Heart left ventricle (tissue), 16 donors: Measurements from ENCODE around the gene SP3. TPM values are rescaled to one million over a fixed set of nuclear protein-coding genes. Genes with fewer than 3 reads are reported as not detected.

Source experiments
- ATAC-seq, 4 donors: fragments of 200-7000 bp; cut with Tn5 transposase; one replicate each; pipeline ENCODE4 v1.9.1; 2020 to 2022; ENCODE audit warnings: moderate library complexity in 4 of 4, mild to moderate bottlenecking in 3 of 4, moderate number of reproducible peaks in 1 of 4
- DNase-seq, 5 donors: peaks; one replicate each; pipeline ENCODE4 v3.0.0-alpha.2; 2020
- H3K27ac ChIP-seq, 12 donors: fragments of 200-600 bp; sonication (generic) in 4 of 12; one replicate each; pipeline versions ENCODE4 v1.5.0 to v1.8.0; 2016 to 2022; ENCODE audit warnings: mild to moderate bottlenecking in 2 of 12
- H3K27me3 ChIP-seq, 9 donors: fragments of 200-600 bp; sonication (generic) in 2 of 9; one replicate each; pipeline versions ENCODE4 v1.5.1 to v1.8.0; 2016 to 2022; ENCODE audit warnings: mild to moderate bottlenecking in 3 of 9
- H3K36me3 ChIP-seq, 9 donors: fragments of 200-600 bp; sonication (generic) in 2 of 9; one replicate each; pipeline versions ENCODE4 v1.5.0 to v1.8.0; 2018 to 2022; ENCODE audit warnings: mild to moderate bottlenecking in 2 of 9
- H3K4me1 ChIP-seq, 12 donors: fragments of 200-600 bp; sonication (generic) in 4 of 12; one replicate each; pipeline versions ENCODE4 v1.5.0 to v1.8.0; 2016 to 2022; ENCODE audit warnings: mild to moderate bottlenecking in 3 of 12
- H3K4me3 ChIP-seq, 12 donors: fragments of 200-600 bp; sonication (generic) in 4 of 12; one replicate each; pipeline versions ENCODE4 v1.5.0 to v1.8.0; 2017 to 2022; ENCODE audit warnings: mild to moderate bottlenecking in 9 of 12, moderate library complexity in 4 of 12
- H3K9me3 ChIP-seq, 12 donors: fragments of 200-600 bp; sonication (generic) in 4 of 12; one replicate each; pipeline versions ENCODE4 v1.5.0 to v1.8.0; 2016 to 2022; ENCODE audit warnings: mild to moderate bottlenecking in 1 of 12
- POLR2A ChIP-seq, 2 donors: fragments of 450-650 bp; IDR thresholded peaks; one replicate each; pipeline ENCODE4 v1.6.1; 2017; ENCODE audit warnings: antibody characterized with exemption in 2 of 2, mild to moderate bottlenecking in 2 of 2, moderate library complexity in 2 of 2
- WGBS, 4 donors: extraction: QIAGEN DNeasy Blood & Tissue Kit in 2 of 4; methylation state at CpG; one replicate each; pipeline versions ENCODE4 v1.1.5 to v1.1.7; 2013 to 2018; 5-methylcytosine and 5-hydroxymethylcytosine counted together
- intact Hi-C, 10 donors: fragments of 100-400 bp; cut with DNase I; formaldehyde crosslinking; loops; one replicate each; pipeline versions ENCODE4 v1.11.1 to v1.14.2; 2022
- polyA plus RNA-seq, 2 donors: library from polyadenylated mRNA; stranded (reverse); fragments of 200-250 nt; gene quantifications; one replicate each; pipeline ENCODE4 v1.2.3, GENCODE V29; 2013
- total RNA-seq, 9 donors: library from RNA; depleted of rRNA in 2 of 9; stranded (reverse); fragments of >200 nt in 2 of 9; fragmentation: NEBNext Ultra II Directional in 3 of 9; extraction: Animal tissue kit (Norgen Biotek cat#: 25700) in 3 of 9; gene quantifications; one replicate each; pipeline versions ENCODE4 v1.1.0 to v1.2.4, GENCODE V29; 2016 to 2023
- TF ChIP-seq, protein P1 (sequence below), 12 donors: fragments of 200-600 bp; sonication (generic) in 4 of 12; IDR thresholded peaks; one replicate each; pipeline versions ENCODE4 v1.5.0 to v1.8.0; 2018 to 2022; ENCODE audit warnings: antibody characterized with exemption in 12 of 12, mild to moderate bottlenecking in 5 of 12
- donor health status: ischemic (EF 13 %, LVEDD 7.1; RV severe dilation, severe dysfunction).
- donor health status: healthy with polysubstance abuse.
- donor health status: DM: no; HTN: yes; CAD: no.
- donor health status: DM: no; HTN: no; CAD: no.
- donor health status: ischemic (EF 25% LVEDD 6.9; RV normal size, moderate dysfunction).
- donor health status: ischemic (EF 25% LVEDD 5.7; RV mildly dilated, moderate dysfunction).
- donor health status: healthy.
- donor health status: DM: yes; HTN: yes; CAD: no.
- donor health status: ischemic (EF 35%, LVEDD 5.7; RV mildly dilated, moderate dysfunction).
- donor health status: nonischemic (EF 11% LVEDD 7.7; RV severe dilation, severe dysfunction).
- donor health status: DM: yes; HTN: yes; CAD: no.
- donor health status: PGD.
- donor health status: ischemic (EF 29% LVEDD 5.4; RV normal size, mild dysfunction).
- donor health status: nonischemic (EF 23%, LVEDD 6.1; RV moderate dilation, normal function).

SP3 gene
- total and polyA plus RNA-seq, 11 donors: 6.9 to 61.5 (median 40.2) TPM

DNA sequence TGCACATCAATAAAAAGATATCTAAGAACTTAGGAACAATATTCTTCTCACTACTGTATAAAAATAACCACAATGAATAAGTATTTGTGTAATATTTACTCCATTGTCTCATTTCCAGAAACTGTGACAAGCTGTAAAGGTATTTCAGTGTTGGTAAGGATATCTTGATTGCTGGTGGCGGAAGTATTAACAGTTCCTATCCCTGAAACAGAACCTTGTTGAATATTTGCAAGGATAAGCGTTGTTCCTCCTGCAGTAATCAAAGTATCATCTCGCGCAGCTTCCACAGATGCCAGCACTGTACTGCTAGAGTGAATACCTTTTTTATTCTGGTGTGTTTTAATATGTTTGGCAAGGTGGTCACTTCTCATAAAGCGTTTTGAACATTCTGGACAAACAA lies 55.3 kb downstream of the SP3 start:
- 93 to 95% (median 95%) methylated on average over 5 of the region's 5 CpGs for WGBS, 4 donors
- H3K27ac ChIP-seq: no peak overlapping the region
- TF ChIP-seq POLR2A (IDR thresholded peaks at IDR 0.05): no peak
- TF ChIP-seq, protein P1, sequence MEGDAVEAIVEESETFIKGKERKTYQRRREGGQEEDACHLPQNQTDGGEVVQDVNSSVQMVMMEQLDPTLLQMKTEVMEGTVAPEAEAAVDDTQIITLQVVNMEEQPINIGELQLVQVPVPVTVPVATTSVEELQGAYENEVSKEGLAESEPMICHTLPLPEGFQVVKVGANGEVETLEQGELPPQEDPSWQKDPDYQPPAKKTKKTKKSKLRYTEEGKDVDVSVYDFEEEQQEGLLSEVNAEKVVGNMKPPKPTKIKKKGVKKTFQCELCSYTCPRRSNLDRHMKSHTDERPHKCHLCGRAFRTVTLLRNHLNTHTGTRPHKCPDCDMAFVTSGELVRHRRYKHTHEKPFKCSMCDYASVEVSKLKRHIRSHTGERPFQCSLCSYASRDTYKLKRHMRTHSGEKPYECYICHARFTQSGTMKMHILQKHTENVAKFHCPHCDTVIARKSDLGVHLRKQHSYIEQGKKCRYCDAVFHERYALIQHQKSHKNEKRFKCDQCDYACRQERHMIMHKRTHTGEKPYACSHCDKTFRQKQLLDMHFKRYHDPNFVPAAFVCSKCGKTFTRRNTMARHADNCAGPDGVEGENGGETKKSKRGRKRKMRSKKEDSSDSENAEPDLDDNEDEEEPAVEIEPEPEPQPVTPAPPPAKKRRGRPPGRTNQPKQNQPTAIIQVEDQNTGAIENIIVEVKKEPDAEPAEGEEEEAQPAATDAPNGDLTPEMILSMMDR (IDR thresholded peaks at IDR 0.05): no peak
- H3K4me3 ChIP-seq: no peak overlapping the region
- peaks cover 0 to 97% (median 88%) of the 10 kb centered on the region in 9 donors for H3K36me3 ChIP-seq
- intact Hi-C loops: no loop called here
- no peaks in the 10 kb centered on the region for H3K9me3 ChIP-seq
- H3K4me1 ChIP-seq: no peaks in the 10 kb centered on the region
- no peaks in the 10 kb centered on the region for H3K27me3 ChIP-seq
- no peak for DNase-seq
- no peak for ATAC-seq

DNA sequence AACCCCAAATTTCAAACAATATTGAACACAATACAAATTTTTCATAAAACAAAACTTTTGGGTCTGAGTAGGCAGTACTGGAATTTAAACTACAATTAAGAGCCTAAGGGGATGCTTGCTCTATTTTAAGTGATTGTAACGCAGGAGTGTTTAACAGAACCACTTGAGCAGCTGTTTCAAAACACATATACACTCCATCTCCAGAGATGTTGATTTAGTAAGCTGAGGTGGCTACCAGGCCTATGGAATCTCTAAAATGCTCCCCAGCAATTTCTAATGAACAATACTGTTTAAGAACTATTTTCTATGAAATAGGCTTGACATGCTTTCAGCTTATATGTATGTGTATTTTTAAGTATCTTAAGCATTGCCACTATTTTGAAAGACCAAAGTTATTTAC lies 58.5 kb downstream of the SP3 start:
- Histone ChIP-seq H3K27me3 (no peaks in the 10 kb centered on the region), H3K9me3 (no peaks in the 10 kb centered on the region), H3K36me3 (peaks cover 0 to 81% (median 66%) of the 10 kb centered on the region in 9 donors), H3K27ac (no peak overlapping the region), H3K4me3 (no peak overlapping the region), H3K4me1 (no peaks in the 10 kb centered on the region)
- TF ChIP-seq, protein P1 (IDR thresholded peaks at IDR 0.05): no peak
- no peak for TF ChIP-seq POLR2A (IDR thresholded peaks at IDR 0.05)
- no peak for ATAC-seq
- intact Hi-C loops: no loop called here
- no peak for DNase-seq
- WGBS, 4 donors: 81 to 90% (median 82%) methylated on average over 1 of the region's 1 CpG

DNA sequence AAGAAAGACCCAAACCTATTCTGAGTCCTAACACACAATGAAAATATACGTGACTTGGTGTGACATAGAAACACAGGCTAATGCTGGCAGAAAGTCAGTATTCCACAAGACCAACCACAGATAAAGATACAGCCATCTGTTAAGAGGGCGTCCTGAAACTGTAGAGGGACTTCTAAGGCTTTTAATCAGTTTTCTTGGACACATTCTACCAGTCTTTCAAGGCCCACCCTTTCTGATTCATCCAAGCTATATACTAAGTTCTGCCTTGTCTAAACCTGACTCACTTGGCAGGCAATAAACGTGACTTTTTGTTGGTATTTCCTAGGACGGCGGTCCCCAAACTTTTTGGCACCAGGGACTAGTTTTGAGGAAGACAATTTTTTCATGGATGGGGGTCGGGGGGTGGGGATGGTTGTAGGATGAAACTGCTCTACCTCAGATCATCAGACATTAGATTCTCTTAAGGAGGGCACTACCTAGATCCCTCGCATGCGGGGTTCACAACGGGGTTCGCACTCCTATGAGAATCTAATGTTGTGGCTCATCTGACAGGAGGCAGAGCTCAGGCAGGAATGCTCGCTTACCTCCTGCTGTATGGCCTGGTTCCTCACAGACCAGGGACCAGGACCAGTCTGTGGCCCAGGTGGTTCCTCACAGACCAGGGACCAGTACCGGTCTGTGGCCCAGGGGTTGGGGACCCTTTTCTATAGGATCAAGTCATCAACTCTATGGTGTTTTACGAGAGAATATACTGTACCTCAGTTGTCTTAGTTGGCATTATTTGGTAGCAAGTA lies 61.4 kb downstream of the SP3 start:
- intact Hi-C loops: no loop called here
- WGBS, 4 donors: 88 to 93% (median 90%) methylated on average over 8 to 13 of the region's 13 CpGs
- Histone ChIP-seq H3K4me3 (no peak overlapping the region), H3K27me3 (no peaks in the 10 kb centered on the region), H3K27ac (no peak overlapping the region), H3K9me3 (no peaks in the 10 kb centered on the region), H3K4me1 (peaks cover 0 to 2% (median 0%) of the 10 kb centered on the region in 12 donors), H3K36me3 (peaks cover 0 to 53% (median 39%) of the 10 kb centered on the region in 9 donors)
- TF ChIP-seq, protein P1 (IDR thresholded peaks at IDR 0.05): no peak
- TF ChIP-seq POLR2A (IDR thresholded peaks at IDR 0.05): no peak
- peak in 1 of 4 donors; percentile 28 for ATAC-seq
- no peak for DNase-seq

GRCh38 chr2:173898996-173899395 lies 66.2 kb downstream of the SP3 start:
- DNase-seq: no peak

More at GRCh38 chr2:173898996-173899395, 66.2 kb downstream of the SP3 start:
- peaks cover 0 to 5% (median 0%) of the 10 kb centered on the region in 9 donors for H3K36me3 ChIP-seq
- no peak overlapping the region for H3K27ac ChIP-seq
- 95 to 99% (median 96%) methylated on average over 12 of the region's 12 CpGs for WGBS, 4 donors
- ATAC-seq: no peak
- H3K4me3 ChIP-seq: no peak overlapping the region
- intact Hi-C loops: no loop called here
- no peaks in the 10 kb centered on the region for H3K27me3 ChIP-seq
- no peaks in the 10 kb centered on the region for H3K9me3 ChIP-seq
- TF ChIP-seq POLR2A (IDR thresholded peaks at IDR 0.05): no peak
- TF ChIP-seq, protein P1 (IDR thresholded peaks at IDR 0.05): no peak
- H3K4me1 ChIP-seq: peaks cover 0 to 12% (median 0%) of the 10 kb centered on the region in 12 donors
